Activated T-helper 9 cell treated with anti-CD3 and anti-CD28 coated beads, Interleukin-2, amount 50 U/mL, for 16 hours (primary cell): Measurements from ENCODE around the gene FAM50A.
A peak's percentile ranks its signal among the peaks of the same experiment; 100 is the strongest.
"Not testable (repeated sequence)": the region's sequence is repeated elsewhere in the genome, so short reads cannot be mapped to it uniquely, and the experiment has no call there.

ENCODE experiments used
- DNase-seq: peaks from one replicate; pipeline ENCODE4 v3.0.0-alpha.2; 2020; ENCODE audit warnings: low read depth

FAM50A gene

GRCh38 chrX:154485150-154486051 lies 41.5 kb downstream of the FAM50A start:
- DNase-seq = no peak

GRCh38 chrX:154486052-154486395 lies 42.1 kb downstream of the FAM50A start:
- DNase-seq = no peak

GRCh38 chrX:154486396-154487207 lies 42.7 kb downstream of the FAM50A start, which contains the start of gene UBL4A:
TSS of gene UBL4A (minus strand) at chrX:154486615. CDS start at chrX:154486584, 31 bp downstream.
- DNase-seq = peak; percentile 33

GRCh38 chrX:154487518-154488290 lies 43.8 kb downstream of the FAM50A start:
- no peak for DNase-seq

- no peak for DNase-seq
Observed at GRCh38 chrX:154488336-154489075, 44.6 kb downstream of the FAM50A start.

- DNase-seq = no peak
Observed at GRCh38 chrX:154489182-154489581, 45.2 kb downstream of the FAM50A start.

- DNase-seq = no peak
Observed at GRCh38 chrX:154490021-154490413, 46.1 kb downstream of the FAM50A start.

- DNase-seq = peak; percentile 84
Observed at GRCh38 chrX:154490414-154491083, 46.6 kb downstream of the FAM50A start, which contains the start of gene SLC10A3. TSS of gene SLC10A3 (minus strand) at chrX:154490629. CDS start at chrX:154488940, 1,689 bp downstream.

GRCh38 chrX:154494715-154495114 lies 50.8 kb downstream of the FAM50A start:
- DNase-seq = no peak

GRCh38 chrX:154495472-154495922 lies 51.6 kb downstream of the FAM50A start:
- no peak for DNase-seq

GRCh38 chrX:154496591-154497137 lies 52.7 kb downstream of the FAM50A start:
- not testable (repeated sequence) for DNase-seq
